HCT116 (cell line): ENCODE data around the gene MYH6. TPM values are rescaled to one million over a fixed set of nuclear protein-coding genes. Genes with fewer than 3 reads are reported as not detected.

ENCODE experiments used
- ATAC-seq: fragments of 200-7000 bp; cut with Tn5 transposase; 2 replicates; pipeline ENCODE4 v1.9.1; 2020; ENCODE audit warnings: mild to moderate bottlenecking, moderate library complexity
- BruUV-seq: library from RNA; stranded (reverse); fragments of 400-500 nt; replicated peaks from 2 replicates; lab custom pipeline; 2021; lab: Mats Ljungman, UMichigan
- CTCF ChIA-PET: fragments of 300-600 bp; sonication (Branson Sonifier 250); formaldehyde crosslinking; loops from one replicate; lab custom pipeline; 2021; ENCODE audit warnings: antibody characterized with exemption; lab: Charles Lee
- POLR2A ChIA-PET: fragments of 300-600, 350-600 bp; sonication (Branson Sonifier 250); formaldehyde crosslinking; loops from one replicate; lab custom pipeline; 2021; ENCODE audit warnings: antibody characterized with exemption; lab: Charles Lee
- RAD21 ChIA-PET, 2 experiments: fragments of 300-600 bp; sonication (Branson Sonifier 250); formaldehyde crosslinking; loops; one replicate each; lab custom pipeline; 2023; ENCODE audit warnings: low total read pairs in 2 of 2; ENCODE audit not compliant: uncharacterized antibody in 2 of 2, unreplicated experiment in 2 of 2, low non-redundant PET in 1 of 2; lab: Charles Lee
- DNase-seq: peaks from one replicate; pipeline ENCODE4 v3.0.0-alpha.2; 2010; ENCODE audit warnings: low read depth, low spot score
- H2AFZ ChIP-seq: fragments of 200-600 bp; shearing (Covaris generic), sonication (generic); 2 replicates; pipeline ENCODE4 v1.6.1; 2017; ENCODE audit warnings: low read depth, mixed run types, mixed read lengths, antibody characterized with exemption, low read length; ENCODE audit not compliant: poor library complexity, severe bottlenecking
- H3K27ac ChIP-seq: 2 replicates; pipeline ENCODE4 v1.5.1; 2012; ENCODE audit warnings: low read depth, low read length
- H3K27me3 ChIP-seq: fragments of 200-600 bp; sonication (generic); 2 replicates; pipeline ENCODE4 v1.6.1; 2016; ENCODE audit warnings: mixed run types, low read length, mixed read lengths; ENCODE audit not compliant: insufficient read depth
- H3K36me3 ChIP-seq, 2 experiments: fragments of 200-500 bp in 1 of 2; fragments of 200-600 bp in 1 of 2; sonication (Bioruptor generic) in 1 of 2; sonication (generic) in 1 of 2; 2 replicates each; pipeline versions ENCODE4 v1.5.1 to v1.6.1; 2014 to 2016; ENCODE audit warnings: low read length in 2 of 2, inconsistent platforms in 1 of 2, mixed read lengths in 1 of 2, mixed run types in 1 of 2; ENCODE audit not compliant: insufficient read depth in 2 of 2, control insufficient read depth in 1 of 2
- H3K4me1 ChIP-seq, 2 experiments: fragments of 200-600 bp in 1 of 2; sonication (generic) in 1 of 2; 2 replicates each; pipeline versions ENCODE4 v1.5.1 to v1.6.1; 2012 to 2017; ENCODE audit warnings: low read length in 2 of 2, inconsistent platforms in 1 of 2, mild to moderate bottlenecking in 1 of 2, mixed read lengths in 1 of 2, mixed run types in 1 of 2, moderate library complexity in 1 of 2; ENCODE audit not compliant: insufficient read depth in 2 of 2, control insufficient read depth in 1 of 2
- H3K4me2 ChIP-seq: fragments of 200-600 bp; sonication (generic); 2 replicates; pipeline ENCODE4 v1.6.1; 2017; ENCODE audit warnings: mixed run types, low read length, mixed read lengths
- H3K4me3 ChIP-seq, 2 experiments: fragments of 200-600 bp in 1 of 2; sonication (generic) in 1 of 2; replicated peaks in 1 of 2; 2 replicates each; pipeline ENCODE4 v1.5.1; 2011 to 2016; ENCODE audit warnings: low read length in 2 of 2, control low read depth in 1 of 2, low read depth in 1 of 2, mild to moderate bottlenecking in 1 of 2, mixed read lengths in 1 of 2, mixed run types in 1 of 2
- H3K79me2 ChIP-seq: fragments of 200-600 bp; sonication (generic); 2 replicates; pipeline ENCODE4 v1.6.1; 2017; ENCODE audit warnings: mild to moderate bottlenecking, mixed run types, low read length, moderate library complexity, mixed read lengths; ENCODE audit not compliant: insufficient read depth
- H3K9ac ChIP-seq: fragments of 200-600 bp; sonication (generic); 2 replicates; pipeline ENCODE4 v1.6.1; 2016; ENCODE audit warnings: low read length, mixed read lengths
- H3K9me2 ChIP-seq: fragments of 200-600 bp; sonication (generic), shearing (Covaris generic); 2 replicates; pipeline ENCODE4 v1.6.1; 2017; ENCODE audit warnings: mixed run types, mild to moderate bottlenecking, moderate library complexity; ENCODE audit not compliant: insufficient read depth
- H3K9me3 ChIP-seq, 2 experiments: fragments of 200-500 bp in 1 of 2; fragments of 200-600 bp in 1 of 2; sonication (Bioruptor generic) in 1 of 2; sonication (generic) in 1 of 2; 2 replicates each; pipeline ENCODE4 v1.6.1; 2014 to 2017; ENCODE audit warnings: low read length in 2 of 2, mixed read lengths in 2 of 2, inconsistent platforms in 1 of 2, low read depth in 1 of 2, mild to moderate bottlenecking in 1 of 2, mixed run types in 1 of 2, moderate library complexity in 1 of 2; ENCODE audit not compliant: control insufficient read depth in 1 of 2, insufficient read depth in 1 of 2
- H4K20me1 ChIP-seq: fragments of 200-600 bp; sonication (generic), shearing (Covaris generic); 2 replicates; pipeline ENCODE4 v1.6.1; 2017; ENCODE audit warnings: mixed run types, mild to moderate bottlenecking, moderate library complexity; ENCODE audit not compliant: insufficient read depth
- CBX3 ChIP-seq: IDR thresholded peaks from 2 replicates; pipeline ENCODE4 v1.6.1; 2012; ENCODE audit warnings: low read depth
- CEBPB ChIP-seq: IDR thresholded peaks from 2 replicates; pipeline ENCODE4 v1.6.1; 2012; ENCODE audit warnings: low read depth
- ELF1 ChIP-seq: IDR thresholded peaks from 2 replicates; pipeline ENCODE4 v1.6.1; 2012; ENCODE audit warnings: low read depth, borderline replicate concordance
- POLR2AphosphoS5 ChIP-seq: IDR thresholded peaks from 2 replicates; pipeline ENCODE4 v1.6.1; 2011; ENCODE audit warnings: mild to moderate bottlenecking, low read depth, low read length, moderate library complexity
- RAD21 ChIP-seq: IDR thresholded peaks from 2 replicates; pipeline ENCODE4 v1.6.1; 2012; ENCODE audit warnings: low read depth, mild to moderate bottlenecking
- REST ChIP-seq: IDR thresholded peaks from 2 replicates; pipeline ENCODE4 v1.6.1; 2012; ENCODE audit warnings: low read depth
- SIN3A ChIP-seq: IDR thresholded peaks from 2 replicates; pipeline ENCODE4 v1.6.1; 2012; ENCODE audit warnings: low read depth
- TCF7L2 ChIP-seq: IDR thresholded peaks from 2 replicates; pipeline ENCODE4 v1.7.0; 2011; ENCODE audit warnings: borderline replicate concordance, inconsistent platforms; ENCODE audit not compliant: insufficient read depth, insufficient read length; ENCODE audit errors: extremely low read depth
- YY1 ChIP-seq: IDR thresholded peaks from 2 replicates; pipeline ENCODE4 v1.6.1; 2011; ENCODE audit warnings: low read length, low read depth, moderate library complexity, mild to moderate bottlenecking; ENCODE audit not compliant: insufficient replicate concordance; ENCODE audit errors: extremely low read depth
- ZBTB33 ChIP-seq: IDR thresholded peaks from 2 replicates; pipeline ENCODE4 v1.6.1; 2011; ENCODE audit warnings: mild to moderate bottlenecking, low read length, moderate library complexity; ENCODE audit not compliant: insufficient replicate concordance; ENCODE audit errors: extremely low read depth
- ZFX ChIP-seq: fragments of 450-650 bp; IDR thresholded peaks from 2 replicates; pipeline ENCODE4 v1.6.1; 2017
- intact Hi-C: fragments of 100-400 bp; cut with micrococcal nuclease; formaldehyde crosslinking; loops from 2 replicates; pipeline ENCODE4 v1.10.0; 2022
- total RNA-seq: library from RNA; stranded (reverse); gene quantifications from one replicate; pipeline ENCODE4 v1.2.1, GENCODE V29; 2021; ENCODE audit not compliant: unreplicated experiment

MYH6 gene
- total RNA-seq, 1 experiment from 2014 or later: not detected

- H3K4me1 ChIP-seq: 0 out of 4 replicates have a peak, but pooled peaks cover 0 to 2% of the 10 kb centered on the region in 2 experiments
- H4K20me1 ChIP-seq: no peaks in the 10 kb centered on the region
- ATAC-seq: no peak
- H2AFZ ChIP-seq: no peak overlapping the region
- no peak overlapping the region for H3K27ac ChIP-seq
- no TSS peak for BruUV-seq
- H3K4me2 ChIP-seq: no peak overlapping the region
- no peaks in the 10 kb centered on the region for H3K79me2 ChIP-seq
- no peak for DNase-seq
- no peaks in the 10 kb centered on the region for H3K36me3 ChIP-seq
- ChIA-PET RAD21 (no interaction called here), POLR2A (no interaction called here)
- H3K9me3 ChIP-seq: no peaks in the 10 kb centered on the region
- no peak overlapping the region for H3K9ac ChIP-seq
- no peaks in the 10 kb centered on the region for H3K27me3 ChIP-seq
- no peak for TF ChIP-seq ZFX
- no peak for TF ChIP-seq TCF7L2
- TF ChIP-seq YY1: no peak
- no peak for TF ChIP-seq CEBPB
- no peak for TF ChIP-seq SIN3A
- no peak for TF ChIP-seq REST
- no peak for TF ChIP-seq CBX3
- TF ChIP-seq POLR2AphosphoS5: no peak
- TF ChIP-seq ZBTB33: no peak
- no peak for TF ChIP-seq RAD21
- TF ChIP-seq ELF1: no peak
- TF ChIP-seq, all 23 proteins: peak for 0
- CTCF ChIA-PET: no interaction called here
- Histone ChIP-seq H3K4me3 (no peak overlapping the region), H3K9me2 (no peaks in the 10 kb centered on the region)
- intact Hi-C loops: no loop called here
These were observed 58.8 kb downstream of the MYH6 start for GRCh38 chr14:23349156-23349845.
